Activated CD8-positive, alpha-beta memory T cell treated with anti-CD3 and anti-CD28 coated beads, Interleukin-2, amount 50 U/mL, for 4 hours (primary cell): ENCODE data around the gene BTBD18.
"Not testable (repeated sequence)": the region's sequence is repeated elsewhere in the genome, so short reads cannot be mapped to it uniquely, and the experiment has no call there.

Experiments used
- DNase-seq: peaks from one replicate; pipeline ENCODE4 v3.0.0-alpha.2; 2020

The BTBD18 gene

DNA sequence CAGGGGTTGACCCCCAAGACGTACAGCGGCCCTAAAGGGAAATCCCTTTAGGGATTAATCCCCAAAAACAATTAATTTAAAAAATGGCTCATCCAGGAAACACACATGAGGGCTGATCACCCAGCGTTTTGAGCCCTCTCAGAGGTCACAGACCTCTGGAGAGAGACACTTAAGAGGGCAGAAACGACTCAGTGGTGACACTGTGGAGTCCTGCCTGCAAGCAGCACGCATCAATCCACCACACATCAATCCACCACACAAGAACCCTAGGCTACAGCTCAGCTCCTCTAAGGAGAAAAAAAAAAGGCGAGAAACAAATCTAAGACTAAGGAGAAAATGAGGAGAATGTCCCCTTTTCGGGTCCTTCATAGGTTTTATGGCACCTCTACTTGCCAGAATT is 22.8 kb downstream of the BTBD18 start:
- no peak for DNase-seq

DNA sequence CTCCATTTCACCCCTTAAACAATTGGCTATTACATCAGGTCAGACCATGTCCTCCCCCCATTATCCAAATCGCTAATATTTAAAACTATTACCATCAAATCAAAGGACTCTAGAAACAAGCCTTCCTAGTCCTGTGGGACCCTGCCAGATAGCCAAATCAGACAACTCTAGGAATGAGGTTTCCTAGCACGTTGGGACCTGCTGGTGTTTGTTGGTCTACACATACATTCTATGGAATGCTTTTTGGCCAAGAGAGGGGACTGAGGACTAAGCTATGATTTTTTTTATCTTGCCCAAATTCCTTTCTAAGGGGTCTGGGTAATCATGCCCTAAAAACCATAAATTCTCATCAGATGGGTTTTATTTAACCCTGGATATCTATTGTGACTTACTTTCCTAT is 24.4 kb downstream of the BTBD18 start:
- no peak for DNase-seq

DNA sequence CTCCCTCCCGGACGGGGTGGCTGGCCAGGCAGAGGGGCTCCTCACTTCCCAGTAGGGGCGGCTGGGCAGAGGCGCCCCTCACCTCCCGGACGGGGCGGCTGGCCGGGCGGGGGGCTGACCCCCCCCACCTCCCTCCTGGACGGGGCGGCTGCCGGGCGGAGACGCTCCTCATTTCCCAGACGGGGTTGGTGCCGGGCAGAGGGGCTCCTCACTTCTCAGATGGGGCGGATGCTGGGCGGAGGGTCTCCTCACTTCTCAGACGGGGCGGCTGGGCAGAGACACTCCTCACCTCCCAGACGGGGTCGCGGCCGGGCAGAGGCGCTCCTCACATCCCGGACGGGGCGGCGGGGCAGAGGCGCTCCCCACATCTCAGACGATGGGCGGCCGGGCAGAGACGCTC is 34.9 kb downstream of the BTBD18 start:
- not testable (repeated sequence) for DNase-seq

DNA sequence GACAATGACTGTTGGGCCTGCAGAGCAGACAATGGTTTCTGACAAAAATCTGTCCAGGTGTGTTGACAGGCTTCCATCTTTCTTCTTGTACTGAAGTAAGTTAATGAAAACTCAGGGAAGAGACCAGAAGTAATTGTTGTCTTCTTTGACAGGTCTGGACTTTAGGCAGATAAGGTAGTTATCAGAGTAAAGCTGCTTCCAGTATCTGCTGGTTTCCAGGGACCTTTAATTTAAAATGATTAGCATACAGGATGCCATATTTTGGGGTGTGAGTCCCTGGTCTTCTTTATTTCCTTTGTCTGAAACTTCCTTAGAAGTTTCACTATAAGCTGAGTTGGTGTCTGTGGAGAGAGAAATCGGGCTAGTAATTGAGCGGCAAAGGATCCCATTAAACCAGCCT is 37.8 kb downstream of the BTBD18 start:
- DNase-seq, result no peak

DNA sequence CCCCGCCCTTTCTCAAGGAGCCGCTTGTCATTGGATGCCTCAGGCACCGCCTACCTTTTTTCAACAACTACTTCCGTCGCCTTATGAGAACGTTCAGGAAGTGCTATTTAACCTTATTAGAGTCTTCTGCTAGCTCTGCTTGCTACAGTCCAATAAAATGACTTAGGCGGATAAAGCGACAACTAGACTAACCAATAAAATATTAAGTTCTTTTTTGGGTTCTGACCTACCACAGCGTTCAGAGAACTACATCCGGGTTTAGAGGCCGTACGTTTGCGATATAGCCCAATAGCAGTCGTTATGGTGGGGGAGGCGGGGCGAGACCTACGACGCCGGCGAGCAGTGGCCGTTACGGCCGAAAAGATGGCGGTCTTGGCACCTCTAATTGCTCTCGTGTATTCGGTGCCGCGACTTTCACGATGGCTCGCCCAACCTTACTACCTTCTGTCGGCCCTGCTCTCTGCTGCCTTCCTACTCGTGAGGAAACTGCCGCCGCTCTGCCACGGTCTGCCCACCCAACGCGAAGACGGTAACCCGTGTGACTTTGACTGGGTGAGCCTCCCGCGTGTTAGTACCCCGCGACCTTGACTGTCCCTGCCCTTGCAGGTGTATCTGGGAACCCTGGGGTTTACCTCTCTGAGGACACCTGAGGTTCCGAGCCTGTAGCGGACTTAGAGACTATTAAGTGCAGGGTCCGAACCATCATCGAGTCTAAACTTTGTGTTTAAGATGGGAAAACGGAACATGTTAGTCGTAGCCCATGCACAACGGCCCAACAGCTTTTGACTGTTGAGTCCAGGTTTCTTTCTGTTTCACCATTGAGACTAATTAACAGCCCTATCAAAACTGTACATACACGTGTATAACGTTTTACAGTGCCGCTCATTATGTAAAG is 39.1 kb downstream of the BTBD18 start, which contains the start of gene TMX2:
Gene TMX2, plus strand, starts transcription at position 338 of the 895 bp plus-strand sequence. Its CDS starts 26 bp downstream, at position 364.
- peak; percentile 86 for DNase-seq

DNA sequence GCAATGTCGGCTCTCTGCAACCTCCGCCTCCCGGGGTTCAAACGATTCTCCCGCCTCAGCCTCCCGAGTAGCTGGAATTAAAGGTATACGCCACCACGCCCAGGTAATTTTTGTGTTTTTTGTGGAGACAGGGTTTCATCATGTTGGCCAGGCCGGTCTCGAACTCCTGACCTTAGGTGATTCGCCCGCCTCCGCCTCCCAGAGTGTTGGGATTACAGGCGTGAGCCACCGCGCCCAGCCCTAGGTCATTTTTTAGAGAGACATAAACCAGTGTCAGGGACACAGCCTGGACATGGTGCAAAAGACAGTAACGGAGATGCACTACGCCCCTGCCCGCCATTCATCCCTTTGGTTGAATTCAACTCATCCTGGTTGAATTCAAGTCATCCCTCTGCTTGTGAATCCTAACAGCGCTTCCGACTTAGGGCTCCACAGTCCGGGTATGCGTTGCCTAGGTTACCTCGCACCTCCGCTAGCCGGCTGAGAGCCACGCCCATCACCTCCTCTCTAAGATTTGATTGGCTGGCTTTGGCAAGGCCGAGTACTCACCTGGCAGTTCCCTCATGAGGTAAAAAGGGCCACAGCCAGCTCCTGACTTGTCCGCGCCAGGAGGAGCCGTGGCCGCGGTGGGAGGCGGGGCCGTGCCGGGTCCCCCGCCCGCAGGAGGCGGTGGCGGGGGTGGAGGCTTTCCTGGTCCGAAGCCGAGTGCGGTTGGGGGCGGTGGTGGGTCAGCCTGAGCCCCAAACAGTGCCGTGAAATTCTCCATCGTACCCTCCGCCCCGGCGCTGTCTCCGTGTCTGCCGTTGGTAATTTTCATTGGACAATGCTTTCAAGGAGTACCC is 40.0 kb downstream of the BTBD18 start, which contains the start of gene MED19:
Gene MED19, minus strand, starts transcription at position 802 of the 842 bp plus-strand sequence. Its CDS starts 36 bp downstream, at position 766.
- DNase-seq, result peak; percentile 73

DNA sequence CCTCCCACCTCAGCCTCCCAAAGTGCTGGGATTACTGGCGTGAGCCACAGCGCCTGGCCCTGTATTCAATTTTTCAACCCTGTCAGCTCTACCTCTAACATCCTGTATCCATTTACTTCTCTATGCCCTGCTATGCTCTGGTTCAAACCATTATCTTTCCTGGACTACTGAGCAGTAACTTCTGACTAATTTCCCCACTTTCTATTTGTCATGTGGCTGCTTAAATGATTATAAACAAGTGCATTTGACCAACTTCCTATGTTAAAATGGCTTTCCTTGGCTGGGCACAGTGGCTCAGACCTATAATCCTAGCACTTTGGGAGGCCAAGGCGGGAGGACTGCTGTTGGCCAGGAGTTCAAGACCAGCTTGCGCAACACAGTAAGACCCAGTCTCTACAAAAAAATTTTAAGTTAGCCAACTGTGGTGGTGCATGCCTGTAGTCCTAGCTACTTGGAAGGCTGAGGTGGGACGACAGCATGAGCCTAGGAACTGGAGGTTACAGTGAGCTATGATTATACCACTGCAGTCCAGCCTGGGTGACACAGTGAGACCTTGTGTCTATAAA is 41.7 kb downstream of the BTBD18 start:
- DNase-seq, result no peak

DNA sequence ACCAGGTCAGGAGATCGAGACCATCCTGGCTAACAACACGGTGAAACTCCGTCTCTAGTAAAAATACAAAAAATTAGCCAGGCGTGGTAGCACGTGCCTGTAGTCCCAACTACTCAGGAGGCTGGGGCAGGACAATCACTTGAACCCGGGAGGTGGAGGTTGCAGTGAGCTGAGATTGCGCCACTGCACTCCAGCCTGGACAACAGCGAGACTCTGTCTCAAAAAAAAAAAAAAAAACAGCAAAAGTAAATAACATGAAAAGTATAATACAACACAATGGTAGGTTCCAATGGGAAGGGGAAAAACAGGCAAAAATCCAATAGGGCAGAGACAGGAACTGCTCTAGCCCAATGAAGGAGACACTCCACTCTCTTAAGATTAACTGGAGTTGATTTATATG is 46.2 kb downstream of the BTBD18 start:
- not testable (repeated sequence) for DNase-seq

DNA sequence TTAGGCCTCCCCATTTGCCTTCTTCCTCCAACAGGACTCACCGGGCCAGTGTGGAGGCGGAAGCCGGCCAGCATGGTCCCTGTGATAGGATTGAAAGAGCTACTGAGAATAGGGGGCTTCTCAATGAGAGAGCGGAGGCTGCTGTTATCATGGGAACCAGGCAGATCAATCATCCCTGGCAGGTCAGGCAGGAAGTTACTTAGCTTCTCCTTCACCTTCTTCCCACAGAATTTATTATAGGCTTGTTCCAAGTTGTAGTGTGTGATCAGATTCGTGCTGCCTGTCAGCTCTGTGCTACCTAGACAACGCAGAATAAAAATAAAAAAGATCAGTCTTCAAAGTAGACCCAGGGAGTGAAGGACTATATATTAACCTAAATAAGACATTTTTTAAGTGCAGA is 46.7 kb downstream of the BTBD18 start:
- no peak for DNase-seq

DNA sequence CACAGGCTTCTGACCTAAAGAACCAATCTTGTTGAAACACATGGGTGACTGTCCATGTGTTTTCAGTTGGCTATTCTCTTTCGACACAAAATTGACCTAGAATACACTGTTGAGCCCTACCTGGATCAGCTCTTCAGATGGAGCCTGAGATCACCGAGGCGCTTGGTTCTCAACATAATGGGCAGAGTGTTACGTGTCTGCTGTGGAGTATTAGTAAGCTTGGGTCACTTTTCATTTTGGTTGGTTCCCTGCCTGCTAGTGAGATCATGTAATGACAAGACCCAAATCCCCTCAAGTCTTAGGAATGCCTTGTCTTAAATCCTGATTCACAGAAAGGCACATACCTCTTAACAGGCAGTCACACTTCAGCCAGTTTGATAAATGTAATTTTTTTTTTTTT is 48.3 kb downstream of the BTBD18 start:
- no peak for DNase-seq

DNA sequence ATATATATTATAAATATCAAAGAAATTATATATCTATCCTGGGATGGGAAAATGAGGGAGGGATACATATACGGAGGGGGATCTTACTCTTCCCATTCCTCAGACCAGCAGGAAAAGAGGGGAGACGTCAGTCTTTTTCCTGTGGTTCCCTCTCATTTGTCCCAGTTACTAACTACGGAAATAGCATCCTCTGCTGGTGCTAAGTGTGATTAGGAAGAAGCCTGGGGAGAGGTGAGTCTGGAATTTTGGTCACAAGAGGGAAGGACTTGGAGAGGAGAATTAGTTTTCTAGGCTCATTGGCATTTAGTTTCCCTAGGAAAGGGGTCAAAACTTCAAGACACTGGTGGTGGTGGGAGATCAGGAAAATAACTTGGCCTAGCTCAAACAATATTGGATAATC is 51.2 kb downstream of the BTBD18 start:
- no peak for DNase-seq

DNA sequence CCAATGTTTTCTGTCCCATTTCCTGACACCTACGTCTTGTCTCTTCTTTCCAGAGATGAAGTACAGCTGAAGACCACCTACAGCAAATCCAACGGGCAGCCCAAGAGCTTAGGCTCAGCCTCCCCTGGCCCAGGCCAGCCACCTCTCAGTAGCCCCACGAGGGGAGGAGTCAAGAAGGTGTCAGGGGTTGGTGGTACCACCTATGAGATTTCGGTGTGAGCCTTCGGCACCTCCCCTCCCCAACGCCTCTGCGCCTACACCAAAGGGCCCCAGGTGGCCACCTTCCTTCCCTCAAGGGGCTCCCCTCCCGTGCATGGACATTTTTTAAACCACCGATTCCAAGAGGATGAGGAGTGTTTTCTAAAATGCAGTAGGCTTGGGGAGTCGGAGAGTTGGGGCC is 51.8 kb downstream of the BTBD18 start:
- no peak for DNase-seq

DNA sequence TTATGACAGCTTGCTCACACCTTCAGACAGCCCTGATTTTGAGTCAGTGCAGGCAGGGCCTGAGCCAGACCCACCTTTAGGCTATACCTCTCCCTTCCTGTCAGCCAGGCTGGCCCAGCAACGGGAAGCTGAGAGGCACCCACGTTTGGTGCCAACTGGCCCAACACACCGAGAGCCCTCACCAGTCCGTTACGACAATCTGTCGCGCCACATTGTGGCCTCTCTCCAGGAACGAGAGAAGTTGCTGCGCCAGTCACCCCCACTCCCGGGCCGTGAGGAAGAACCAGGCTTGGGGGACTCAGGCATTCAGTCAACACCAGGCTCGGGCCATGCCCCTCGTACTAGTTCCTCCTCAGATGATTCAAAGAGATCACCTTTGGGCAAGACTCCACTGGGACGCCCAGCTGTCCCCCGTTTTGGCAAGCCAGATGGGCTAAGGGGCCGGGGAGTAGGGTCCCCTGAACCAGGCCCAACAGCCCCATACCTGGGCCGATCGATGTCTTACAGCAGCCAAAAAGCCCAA is 52.7 kb downstream of the BTBD18 start:
- no peak for DNase-seq
